Stimulated activated CD4-positive, alpha-beta T cell treated with anti-CD3 and anti-CD28 coated beads, TNF-alpha, amount 100 ng/mL, for 4 hours (primary cell): ENCODE data around the gene PHC2.

Experiments used
- DNase-seq, 3 experiments: peaks; one replicate each; pipeline ENCODE4 v3.0.0-alpha.2; 2020; ENCODE audit warnings: low read depth in 3 of 3

Gene PHC2

GRCh38 chr1:33430692-33431593, at the start of gene PHC2:
TSS of gene PHC2 (minus strand) at chr1:33431095. CDS start at chr1:33375539, 55,556 bp downstream.
- peak; percentile 79 to 92 (median 88) for DNase-seq

- no peak for DNase-seq
Observed at GRCh38 chr1:33477451-33477850, 46.6 kb upstream of the PHC2 start.

GRCh38 chr1:33473900-33474299, 43.0 kb upstream of the PHC2 start:
- no peak for DNase-seq

- peak; percentile 72 to 74 (median 74) for DNase-seq
Observed at GRCh38 chr1:33472269-33472980, 41.5 kb upstream of the PHC2 start, which contains the start of gene ZSCAN20. TSS of gene ZSCAN20 (plus strand) at chr1:33472645. CDS start at chr1:33479289, 6,644 bp downstream.

GRCh38 chr1:33471416-33471815, 40.5 kb upstream of the PHC2 start:
- no peak for DNase-seq

GRCh38 chr1:33470495-33471012, 39.7 kb upstream of the PHC2 start:
- DNase-seq: peak in 2 of 3 experiments; percentile 15 to 27

- no peak for DNase-seq
Observed at GRCh38 chr1:33469691-33470090, 38.8 kb upstream of the PHC2 start.

- no peak for DNase-seq
Observed at GRCh38 chr1:33468967-33469366, 38.1 kb upstream of the PHC2 start.

GRCh38 chr1:33468531-33468930, 37.6 kb upstream of the PHC2 start:
- DNase-seq: no peak

GRCh38 chr1:33468011-33468410, 37.1 kb upstream of the PHC2 start:
- DNase-seq: no peak

- DNase-seq: no peak
Observed at GRCh38 chr1:33466159-33466558, 35.3 kb upstream of the PHC2 start.

GRCh38 chr1:33465316-33465715, 34.4 kb upstream of the PHC2 start:
- DNase-seq: no peak

- DNase-seq: no peak
Observed at GRCh38 chr1:33464552-33464951, 33.7 kb upstream of the PHC2 start.

- DNase-seq: no peak
Observed at GRCh38 chr1:33462405-33463164, 31.7 kb upstream of the PHC2 start.

- DNase-seq: no peak
Observed at GRCh38 chr1:33460947-33461629, 30.2 kb upstream of the PHC2 start.

GRCh38 chr1:33460144-33460543, 29.2 kb upstream of the PHC2 start:
- no peak for DNase-seq

- DNase-seq: no peak
Observed at GRCh38 chr1:33459691-33460090, 28.8 kb upstream of the PHC2 start.

GRCh38 chr1:33456502-33456886, 25.6 kb upstream of the PHC2 start:
- DNase-seq: no peak

GRCh38 chr1:33455539-33456501, 24.9 kb upstream of the PHC2 start:
- no peak for DNase-seq

- DNase-seq: no peak
Observed at GRCh38 chr1:33454646-33455282, 23.9 kb upstream of the PHC2 start.
